NCI-H1417 (cell line): ENCODE results near the gene ACTL7B.
"Not testable (repeated sequence)": the region's sequence is repeated elsewhere in the genome, so short reads cannot be mapped to it uniquely, and the experiment has no call there.

Experiments
- DNase-seq, 3 experiments: peaks; one replicate each; lab custom pipeline; 2025; lab: John Stamatoyannopoulos, UW

The ACTL7B gene

DNA sequence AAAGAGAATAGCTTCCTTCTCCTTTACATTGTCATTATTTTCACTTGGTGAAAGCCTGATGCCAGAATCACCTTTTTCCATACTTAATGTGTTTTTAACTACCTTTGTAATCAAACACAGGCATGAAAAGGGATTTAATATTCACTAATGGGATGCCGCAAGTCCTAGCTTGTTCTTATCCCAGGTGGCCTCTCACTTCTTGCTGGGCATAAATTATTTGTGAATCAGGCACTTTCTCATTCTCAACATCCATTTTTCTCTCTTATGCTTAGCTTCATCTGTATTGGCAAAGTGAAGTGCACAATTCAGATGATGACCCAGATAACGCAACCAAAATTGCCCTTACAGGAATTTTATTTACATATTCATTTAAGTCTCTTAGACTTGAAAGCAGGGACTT, 10.9 kb downstream of the ACTL7B start:
- peak; percentile 50 to 95 (median 74) for DNase-seq

GRCh38 chr9:108844391-108844790, 11.4 kb downstream of the ACTL7B start:
- peak in 2 of 3 experiments; percentile 62 to 92 for DNase-seq

- DNase-seq = peak in 1 of 3 experiments; percentile 19
Measured at GRCh38 chr9:108842610-108843295, 13.0 kb downstream of the ACTL7B start.

GRCh38 chr9:108839561-108839960, 16.2 kb downstream of the ACTL7B start:
- not testable (repeated sequence) for DNase-seq

DNA sequence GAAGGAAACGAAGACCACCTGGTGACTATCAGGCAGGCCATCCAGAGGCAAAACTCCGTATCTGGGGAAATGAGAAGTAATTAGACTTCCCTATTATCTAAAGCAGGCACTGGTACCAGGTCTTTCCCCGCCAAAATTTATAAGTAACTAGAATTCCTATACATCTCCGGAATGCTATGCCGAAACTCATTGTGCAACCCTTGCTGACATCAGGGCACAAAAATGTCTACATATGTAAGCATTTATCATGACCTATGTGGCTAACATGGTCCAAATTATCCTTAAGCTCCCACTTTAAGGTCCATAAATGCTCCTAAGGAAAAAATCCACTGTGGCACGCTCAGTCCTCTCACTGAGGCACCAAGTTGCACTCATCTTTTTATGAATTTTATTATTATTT, 17.8 kb downstream of the ACTL7B start:
- DNase-seq = no peak

GRCh38 chr9:108837530-108837929, 18.3 kb downstream of the ACTL7B start:
- no peak for DNase-seq

- no peak for DNase-seq
Measured at GRCh38 chr9:108836781-108837180, 19.0 kb downstream of the ACTL7B start.

GRCh38 chr9:108836319-108836718, 19.5 kb downstream of the ACTL7B start:
- DNase-seq = peak in 1 of 3 experiments; percentile 3

GRCh38 chr9:108835831-108836230, 20.0 kb downstream of the ACTL7B start:
- no peak for DNase-seq

GRCh38 chr9:108834959-108835665, 20.7 kb downstream of the ACTL7B start:
- no peak for DNase-seq

GRCh38 chr9:108832179-108832500, 23.6 kb downstream of the ACTL7B start:
- no peak for DNase-seq

GRCh38 chr9:108831496-108832178, 24.1 kb downstream of the ACTL7B start:
- DNase-seq = no peak

DNA sequence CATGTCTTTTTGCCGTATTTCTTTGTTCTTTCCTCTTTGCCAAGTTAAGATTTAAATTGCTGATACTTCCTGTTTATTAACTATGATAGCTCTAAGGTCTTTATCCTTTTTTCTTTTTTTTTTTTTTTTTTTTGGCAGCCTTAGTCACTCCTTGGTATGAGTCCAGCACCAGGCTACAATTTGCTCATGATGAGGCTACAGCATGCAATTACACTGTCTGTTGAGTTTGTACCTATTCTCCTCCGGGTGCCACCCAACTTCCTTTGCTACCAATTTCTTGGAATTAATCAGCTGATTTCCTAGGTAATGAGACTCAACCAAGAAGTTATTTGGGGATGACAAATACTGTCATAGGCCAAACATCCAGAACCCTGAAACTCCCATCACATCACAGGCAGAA, 25.5 kb downstream of the ACTL7B start:
- no peak for DNase-seq

GRCh38 chr9:108823829-108824228, 32.0 kb downstream of the ACTL7B start:
- DNase-seq = no peak

DNA sequence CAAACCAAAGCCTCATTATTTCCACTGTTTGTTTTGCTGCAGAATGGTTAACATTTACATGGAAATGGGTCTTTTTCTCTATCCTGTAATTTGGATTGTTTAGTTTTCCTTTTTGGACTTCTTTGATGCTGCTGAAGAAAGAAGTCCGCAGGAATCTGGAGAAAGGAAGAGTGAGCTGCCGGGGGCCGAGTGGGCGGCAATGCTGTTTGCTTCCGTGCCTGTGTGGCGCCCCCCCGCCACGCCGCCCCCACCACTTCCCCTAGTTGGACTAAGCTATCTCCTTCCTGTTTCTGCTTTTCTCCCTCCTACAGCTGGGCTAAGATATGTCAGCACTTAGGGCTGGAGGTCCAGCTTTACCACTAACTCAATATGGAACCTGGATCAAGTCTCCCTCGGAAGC, 39.7 kb downstream of the ACTL7B start:
- DNase-seq = no peak

GRCh38 chr9:108815156-108815555, 40.6 kb downstream of the ACTL7B start:
- no peak for DNase-seq

GRCh38 chr9:108813951-108814601, 41.7 kb downstream of the ACTL7B start:
- peak; percentile 2 to 83 (median 66) for DNase-seq

- DNase-seq = peak; percentile 33 to 89 (median 72)
Measured at GRCh38 chr9:108812396-108813025, 43.3 kb downstream of the ACTL7B start.

- DNase-seq = peak; percentile 57 to 89 (median 67)
Measured at GRCh38 chr9:108811944-108812343, 43.8 kb downstream of the ACTL7B start.

- no peak for DNase-seq
Measured at GRCh38 chr9:108809269-108809668, 46.5 kb downstream of the ACTL7B start.
